ENCODE results near the gene MASP2.
"Not testable (repeated sequence)": the region's sequence is repeated elsewhere in the genome, so short reads cannot be mapped to it uniquely, and the experiment has no call there.

Gene MASP2

DNA sequence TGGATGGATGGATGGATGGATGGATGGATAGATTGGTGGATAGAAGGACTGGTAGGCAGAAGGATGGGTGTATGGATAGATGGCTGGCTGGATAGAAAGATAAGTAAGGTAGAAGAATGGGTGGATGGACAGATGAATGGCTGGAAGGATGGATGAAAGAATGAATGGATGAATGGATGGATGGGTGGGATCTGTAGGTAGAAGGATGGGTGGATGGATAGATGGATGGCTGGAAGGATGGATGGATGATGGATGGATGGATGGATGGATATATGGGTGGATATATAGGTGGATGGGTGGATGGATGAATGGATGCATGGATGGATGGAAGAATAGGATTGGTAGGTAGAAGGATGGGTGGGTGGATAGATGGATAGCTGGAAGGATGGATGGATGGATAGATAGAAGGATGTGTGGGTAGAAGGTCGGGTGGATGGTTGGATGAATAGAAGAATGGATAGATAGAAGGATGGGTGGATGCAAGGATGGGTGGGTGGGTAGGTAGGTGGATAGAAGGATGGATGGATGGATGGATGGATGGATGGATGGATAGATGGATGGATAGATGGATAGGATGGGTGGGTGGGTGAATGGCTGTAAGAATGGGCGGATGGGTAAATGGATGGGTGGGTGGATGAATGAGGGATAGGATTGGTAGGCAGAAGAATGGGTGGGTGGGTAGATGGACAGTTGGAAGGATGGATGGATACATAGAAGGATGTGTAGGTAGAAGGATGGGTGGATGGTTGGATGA, 7.5 kb downstream of the MASP2 start:
- DNase-seq (ENCODE audit: low read depth in 2 of 2), result no peak

DNA sequence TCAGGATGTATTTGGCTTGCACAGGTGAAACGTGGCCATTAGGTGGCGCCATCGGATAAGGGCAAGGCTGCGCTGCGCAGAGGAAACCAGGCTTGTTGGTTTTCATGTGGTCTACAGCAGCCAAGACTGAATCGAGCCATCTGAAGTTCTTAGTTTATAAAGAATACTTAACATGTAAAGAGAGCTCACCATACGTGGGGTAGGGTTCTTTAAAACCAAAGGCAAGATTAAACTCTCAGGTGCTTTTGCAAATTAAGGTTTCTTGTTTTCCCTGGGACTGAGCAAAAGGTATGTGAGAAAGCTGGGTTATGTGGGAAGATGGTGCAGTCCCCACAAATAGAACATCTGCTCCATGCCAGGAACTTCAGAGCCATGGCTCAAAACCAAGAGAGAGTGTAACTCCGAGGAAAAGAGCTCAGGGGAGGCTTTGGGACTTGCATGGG, 9.3 kb downstream of the MASP2 start:
- DNase-seq (ENCODE audit: low read depth in 2 of 2), result peak; percentile 75 to 89

DNA sequence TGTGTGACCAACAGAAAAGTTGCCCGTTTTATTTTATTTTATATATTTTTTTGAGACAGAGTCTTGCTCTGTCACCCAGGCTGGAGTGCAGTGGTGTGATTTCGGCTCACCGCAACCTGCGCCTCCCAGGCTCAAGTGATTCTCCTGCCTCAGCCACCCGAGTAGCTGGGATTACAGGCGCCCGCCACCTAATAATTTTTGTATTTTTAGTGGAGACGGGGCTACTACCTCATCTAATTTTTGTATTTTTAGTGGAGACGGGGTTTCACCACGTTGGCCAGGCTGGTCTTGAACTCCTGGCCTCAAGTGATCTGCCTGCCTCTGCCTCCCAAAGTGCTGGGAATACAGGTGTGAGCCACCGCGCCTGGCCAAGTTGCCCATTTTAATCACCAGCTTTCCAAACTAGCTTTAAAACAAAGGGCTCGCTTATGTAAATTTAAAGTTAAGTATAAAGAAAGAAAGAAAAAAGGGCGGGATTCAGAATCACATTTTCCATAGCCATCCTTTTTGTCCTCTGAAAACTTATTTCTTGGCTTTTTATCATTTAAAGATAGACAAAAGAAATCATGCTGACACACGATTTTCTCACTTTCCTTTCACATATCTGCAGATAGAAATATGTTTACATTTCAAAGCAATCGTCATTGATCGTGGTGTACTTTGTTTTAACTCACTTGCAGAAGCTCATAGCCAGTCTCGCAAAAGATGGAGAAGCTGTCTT, 9.9 kb downstream of the MASP2 start:
- DNase-seq (ENCODE audit: low read depth in 2 of 2), result not testable (repeated sequence)

GRCh38 chr1:11031624-11032262, 15.3 kb downstream of the MASP2 start:
- no peak for DNase-seq (ENCODE audit: low read depth in 2 of 2)

- DNase-seq (ENCODE audit: low read depth in 2 of 2), result no peak
Measured at GRCh38 chr1:11030865-11031264, 16.2 kb downstream of the MASP2 start.

- no peak for DNase-seq (ENCODE audit: low read depth in 2 of 2)
Measured at GRCh38 chr1:11028018-11028417, 19.0 kb downstream of the MASP2 start.

DNA sequence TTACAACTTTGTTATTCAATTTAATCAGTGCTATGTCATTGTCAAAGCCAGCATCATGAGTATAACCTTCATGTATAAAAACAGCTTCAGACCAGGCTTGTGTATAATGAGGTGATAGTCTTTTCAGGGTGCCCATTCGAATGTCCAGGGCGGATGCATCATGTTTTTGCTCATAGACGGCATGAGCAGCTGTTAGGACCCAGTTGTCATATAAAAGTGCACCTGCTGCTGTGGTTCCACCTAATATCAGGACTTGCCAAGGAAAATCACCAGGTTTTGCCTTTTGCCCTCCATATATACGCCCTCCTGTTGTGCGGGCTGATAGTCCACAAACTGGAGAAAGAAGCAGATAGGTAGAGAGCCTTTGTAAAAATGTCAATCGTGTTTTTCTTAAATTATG, 19.7 kb downstream of the MASP2 start:
- DNase-seq (ENCODE audit: low read depth in 2 of 2), result no peak

- DNase-seq (ENCODE audit: low read depth in 2 of 2), result no peak
Measured at GRCh38 chr1:11026903-11027302, 20.1 kb downstream of the MASP2 start.

DNA sequence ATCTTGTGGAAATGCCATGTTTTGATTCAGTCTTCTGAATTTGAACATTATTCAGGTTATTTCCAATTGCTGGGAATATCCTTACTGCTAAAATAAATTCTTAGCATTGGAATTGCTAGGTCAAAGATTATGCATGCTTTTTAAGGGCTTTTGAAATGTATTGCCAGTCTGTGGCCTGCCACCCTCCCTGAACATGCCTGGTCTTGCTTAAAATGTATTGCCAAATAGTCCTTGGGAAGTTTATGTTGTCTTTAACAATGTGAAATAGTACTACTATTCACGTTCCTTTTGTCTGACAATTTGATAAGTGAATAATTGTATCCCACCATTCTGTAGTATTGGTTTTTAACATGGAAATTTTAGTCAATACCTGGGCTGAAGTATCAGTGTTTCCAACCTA, 21.0 kb downstream of the MASP2 start:
- DNase-seq (ENCODE audit: low read depth in 2 of 2), result no peak

GRCh38 chr1:11025618-11026017, 21.4 kb downstream of the MASP2 start:
- DNase-seq (ENCODE audit: low read depth in 2 of 2), result no peak

DNA sequence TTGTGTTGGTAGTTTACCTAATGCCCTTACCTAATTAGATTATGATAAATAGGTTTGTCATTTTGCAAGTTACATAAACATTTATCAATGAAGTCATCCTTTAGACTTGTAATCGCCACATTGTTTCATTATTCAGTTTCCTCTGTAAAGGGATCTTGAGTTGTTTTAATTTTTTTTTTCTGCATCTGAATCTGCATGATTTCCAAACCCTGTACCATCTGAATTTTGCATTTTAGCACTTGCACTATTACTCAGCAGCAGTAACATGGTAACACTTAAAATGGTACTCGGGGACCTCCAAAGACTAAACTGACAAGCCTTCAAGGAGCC, 22.2 kb downstream of the MASP2 start:
- no peak for DNase-seq (ENCODE audit: low read depth in 2 of 2)

- no peak for DNase-seq (ENCODE audit: low read depth in 2 of 2)
Measured at GRCh38 chr1:11024154-11024873, 22.7 kb downstream of the MASP2 start.

GRCh38 chr1:11023201-11023600, 23.8 kb downstream of the MASP2 start:
- no peak for DNase-seq (ENCODE audit: low read depth in 2 of 2)

DNA sequence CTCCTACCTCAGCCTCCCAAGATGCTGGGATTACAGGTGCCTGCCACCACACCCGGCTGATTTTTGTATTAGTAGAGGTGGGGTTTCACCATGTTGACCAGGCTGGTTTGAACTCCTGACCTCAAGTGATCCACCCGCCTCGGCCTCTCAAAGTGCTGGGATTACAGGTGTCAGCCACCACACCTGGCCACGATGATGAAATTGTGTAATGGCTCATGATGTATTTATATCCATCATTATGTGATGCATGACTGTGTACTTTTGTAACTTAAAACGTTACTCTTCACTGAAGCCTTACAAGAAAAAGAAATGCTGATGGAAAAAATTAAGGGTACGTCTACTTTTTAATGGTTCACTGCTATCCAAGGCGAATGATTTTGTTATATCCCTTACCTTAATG, 27.1 kb downstream of the MASP2 start:
- no peak for DNase-seq (ENCODE audit: low read depth in 2 of 2)

- DNase-seq (ENCODE audit: low read depth in 2 of 2), result not testable (repeated sequence)
Measured at GRCh38 chr1:11019358-11019757, 27.7 kb downstream of the MASP2 start.

DNA sequence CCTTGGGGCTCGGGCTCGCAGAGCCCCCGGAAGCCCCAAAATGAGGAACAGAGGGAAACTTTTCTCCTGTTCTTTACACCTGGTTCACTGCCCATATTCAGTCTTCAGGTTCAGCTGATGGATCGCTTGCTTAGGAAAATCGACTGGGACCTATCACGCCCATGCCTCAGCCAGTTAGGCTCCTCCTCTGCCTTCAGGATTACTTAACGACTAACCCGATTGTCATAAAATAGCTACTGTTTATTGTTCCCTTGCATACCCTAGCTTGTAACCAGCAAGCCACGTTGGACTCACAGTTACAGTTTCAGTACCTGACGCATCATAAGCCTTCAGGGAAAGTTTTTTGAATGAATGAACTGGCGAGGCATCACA, 33.9 kb downstream of the MASP2 start:
- no peak for DNase-seq (ENCODE audit: low read depth in 2 of 2)

DNA sequence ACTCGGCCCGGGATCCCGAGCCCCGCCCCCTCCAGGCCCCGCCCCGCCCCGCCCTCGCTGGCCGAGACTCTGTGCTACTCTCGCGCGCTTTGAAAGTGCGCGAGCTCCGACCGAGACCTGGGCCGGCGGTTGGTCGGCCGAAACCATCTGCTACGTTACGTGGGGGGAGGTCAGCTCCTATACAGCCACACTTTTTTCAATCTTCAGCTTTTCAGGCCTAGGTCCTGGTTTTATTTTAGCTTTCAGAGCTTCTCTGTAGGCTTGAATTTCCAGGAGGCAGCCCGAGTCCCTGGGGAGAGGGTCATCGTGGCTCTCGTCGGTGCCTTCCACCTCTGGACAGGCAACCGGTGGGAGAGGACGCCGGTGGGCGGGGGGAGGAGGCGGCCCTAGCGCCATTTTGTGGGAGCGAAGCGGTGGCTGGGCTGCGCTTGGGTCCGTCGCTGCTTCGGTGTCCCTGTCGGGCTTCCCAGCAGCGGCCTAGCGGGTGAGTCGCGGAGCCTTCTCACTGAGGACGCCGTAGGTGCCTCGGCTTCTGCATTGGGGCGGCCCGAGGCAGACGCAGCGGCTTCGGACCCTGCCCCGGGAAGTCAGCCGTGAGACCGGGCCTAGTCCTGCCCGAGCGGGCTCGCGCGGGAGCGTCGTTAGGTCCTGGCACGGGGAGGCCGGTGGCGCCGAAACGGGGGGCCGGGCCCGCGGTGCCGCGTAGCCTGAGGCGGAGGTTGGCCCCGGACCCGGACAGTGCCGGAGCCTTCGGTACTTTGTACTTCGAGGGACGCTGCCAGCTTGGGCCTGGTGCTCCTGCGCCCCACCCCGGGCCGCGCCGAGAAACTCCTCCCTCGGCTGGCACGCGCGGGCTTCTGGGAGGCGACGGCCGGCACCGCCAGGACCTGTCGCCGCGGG, 34.5 kb downstream of the MASP2 start, which contains the start of gene TARDBP:
Gene TARDBP, plus strand, starts transcription at position 395 of the 900 bp plus-strand sequence. CDS start 1,074 bp downstream, outside the sequence.
- DNase-seq (ENCODE audit: low read depth in 2 of 2), result peak; percentile 78 to 86

DNA sequence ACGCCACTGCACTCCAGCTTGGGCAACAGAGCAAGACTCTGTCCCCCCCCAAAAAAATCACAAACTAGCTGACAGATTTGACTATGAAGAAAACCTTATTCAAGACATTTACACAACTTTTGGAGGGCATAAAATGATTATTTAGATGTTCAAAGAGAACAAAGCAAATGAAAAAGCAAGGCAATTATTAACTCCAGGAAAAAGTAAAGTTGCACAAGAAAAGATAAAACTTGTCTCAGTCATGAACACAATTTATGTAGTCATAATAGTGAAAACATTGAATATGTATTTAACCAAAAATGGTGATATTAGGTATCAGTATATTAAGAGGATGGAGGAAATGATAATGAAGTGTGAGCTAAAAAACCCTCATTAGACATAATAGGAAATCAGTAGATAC, 46.5 kb downstream of the MASP2 start:
- no peak for DNase-seq (ENCODE audit: low read depth in 2 of 2)

DNA sequence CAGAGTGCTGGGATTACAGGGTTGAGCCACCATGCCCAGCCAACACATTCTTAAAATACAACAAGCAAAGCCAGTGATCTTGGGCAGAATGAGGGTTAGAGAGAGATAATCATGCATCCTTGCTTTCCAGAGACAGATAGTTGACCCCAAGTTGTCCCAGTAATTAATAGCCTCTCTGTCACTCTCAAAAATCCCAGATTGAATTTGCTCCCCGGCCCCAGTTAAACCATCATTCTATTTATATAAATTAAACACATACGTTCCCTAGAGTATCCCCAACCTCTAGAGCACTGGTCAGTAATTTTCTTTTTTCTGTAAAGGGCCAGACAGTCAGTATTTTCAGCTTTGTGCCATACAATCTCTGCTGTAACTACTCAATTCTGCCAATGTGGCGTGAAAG, 50.9 kb downstream of the MASP2 start:
- DNase-seq (ENCODE audit: low read depth in 2 of 2), result no peak

DNA sequence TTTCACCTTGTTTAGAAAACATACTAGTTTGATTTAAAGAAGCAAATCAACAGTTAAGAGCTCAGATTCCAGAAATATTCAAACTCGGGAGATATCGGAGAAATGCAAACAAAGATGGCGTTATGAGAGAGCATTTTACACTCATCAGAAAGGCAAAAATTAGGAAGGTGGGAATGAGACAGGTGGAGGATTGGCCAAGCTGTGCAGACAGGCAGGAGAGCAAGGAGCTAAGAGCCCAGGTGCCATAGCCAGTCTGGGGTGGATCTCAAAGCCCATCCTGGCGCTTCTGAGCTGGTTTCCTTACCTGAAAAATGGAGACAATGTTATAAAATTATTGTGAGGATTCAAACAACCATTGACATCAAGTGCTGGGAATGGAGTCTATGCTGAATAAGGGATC, 54.2 kb downstream of the MASP2 start:
- no peak for DNase-seq (ENCODE audit: low read depth in 2 of 2)

DNA sequence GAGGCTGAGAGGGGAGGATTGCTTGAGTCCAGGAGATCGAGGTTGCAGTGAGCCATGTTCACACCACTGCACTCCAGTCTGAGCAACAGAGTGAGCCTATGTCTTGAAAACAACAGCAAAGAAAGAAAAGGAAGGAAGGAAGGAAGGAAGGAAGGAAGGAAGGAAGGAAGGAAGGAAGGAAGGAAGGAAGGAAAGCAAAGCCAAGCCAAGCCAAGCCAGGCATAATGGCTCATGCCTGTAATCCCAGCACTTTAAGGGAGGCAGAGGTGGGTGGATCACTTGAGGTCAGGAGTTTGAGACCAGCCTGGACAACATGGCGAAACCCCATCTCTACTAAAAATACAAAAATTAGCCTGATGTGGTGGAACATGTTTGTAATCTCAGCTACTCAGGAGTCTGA, 55.0 kb downstream of the MASP2 start:
- not testable (repeated sequence) for DNase-seq (ENCODE audit: low read depth in 2 of 2)
